LoVo (cell line): ENCODE measurements around the gene METTL5.
"Not testable (repeated sequence)": the region's sequence is repeated elsewhere in the genome, so short reads cannot be mapped to it uniquely, and the experiment has no call there.

Source experiments
- DNase-seq: peaks from one replicate; pipeline ENCODE4 v3.0.0-alpha.2; 2016; ENCODE audit warnings: low spot score

Gene METTL5

GRCh38 chr2:169828141-169828811 is 3.6 kb upstream of the METTL5 start:
- no peak for DNase-seq

- DNase-seq = peak; percentile 95
Measured at GRCh38 chr2:169827272-169828140, 2.8 kb upstream of the METTL5 start, which contains the start of gene UBR3. TSS of gene UBR3 (plus strand) at chr2:169827454. CDS start at chr2:169827508, 54 bp downstream.

- DNase-seq = no peak
Measured at GRCh38 chr2:169823996-169824372, 721 bp downstream of the METTL5 start.

GRCh38 chr2:169822785-169823392 is 1.8 kb downstream of the METTL5 start:
- DNase-seq = no peak

GRCh38 chr2:169822036-169822435 is 2.7 kb downstream of the METTL5 start:
- no peak for DNase-seq

- DNase-seq = peak; percentile 49
Measured at GRCh38 chr2:169820101-169820500, 4.6 kb downstream of the METTL5 start.

GRCh38 chr2:169819106-169819505 is 5.6 kb downstream of the METTL5 start:
- no peak for DNase-seq

- DNase-seq = no peak
Measured at GRCh38 chr2:169818241-169818640, 6.5 kb downstream of the METTL5 start.

GRCh38 chr2:169817369-169817768 is 7.3 kb downstream of the METTL5 start:
- DNase-seq = not testable (repeated sequence)

GRCh38 chr2:169816961-169817360 is 7.7 kb downstream of the METTL5 start:
- not testable (repeated sequence) for DNase-seq

GRCh38 chr2:169815849-169816248 is 8.9 kb downstream of the METTL5 start:
- DNase-seq = no peak

GRCh38 chr2:169808221-169808620 is 16.5 kb downstream of the METTL5 start:
- no peak for DNase-seq

GRCh38 chr2:169806586-169806985 is 18.1 kb downstream of the METTL5 start:
- no peak for DNase-seq

GRCh38 chr2:169803480-169803879 is 21.2 kb downstream of the METTL5 start:
- no peak for DNase-seq

GRCh38 chr2:169798718-169799592 is 25.8 kb downstream of the METTL5 start, which contains the start of gene SSB:
TSS of gene SSB (plus strand) at chr2:169798871. CDS start at chr2:169800961, 2,090 bp downstream.
- DNase-seq = peak; percentile 95

- DNase-seq = no peak
Measured at GRCh38 chr2:169798397-169798717, 26.3 kb downstream of the METTL5 start.

- DNase-seq = no peak
Measured at GRCh38 chr2:169797601-169798000, 27.1 kb downstream of the METTL5 start.

- peak; percentile 25 for DNase-seq
Measured at GRCh38 chr2:169796441-169796840, 28.3 kb downstream of the METTL5 start.

GRCh38 chr2:169795181-169795580 is 29.5 kb downstream of the METTL5 start:
- no peak for DNase-seq

- DNase-seq = no peak
Measured at GRCh38 chr2:169790581-169790980, 34.1 kb downstream of the METTL5 start.

GRCh38 chr2:169782513-169782912 is 42.2 kb downstream of the METTL5 start:
- DNase-seq = no peak
